GM18868 (cell line): ENCODE data around the gene BID.

Source experiments
- ATAC-seq: cut with Tn5 transposase; IDR thresholded peaks from one replicate; pipeline ENCODE4 v1.9.1; 2021; ENCODE audit warnings: mild to moderate bottlenecking, moderate library complexity; ENCODE audit not compliant: unreplicated experiment

The BID gene

GRCh38 chr22:17739196-17739975 is 34.9 kb downstream of the BID start:
- ATAC-seq = no peak

- ATAC-seq = no peak
Measured at GRCh38 chr22:17738386-17739128, 35.7 kb downstream of the BID start.

- no peak for ATAC-seq
Measured at GRCh38 chr22:17734187-17734586, 40.1 kb downstream of the BID start.

GRCh38 chr22:17733466-17733865 is 40.8 kb downstream of the BID start:
- ATAC-seq = no peak

- ATAC-seq = no peak
Measured at GRCh38 chr22:17732251-17732854, 41.9 kb downstream of the BID start.

- ATAC-seq = no peak
Measured at GRCh38 chr22:17729561-17729960, 44.7 kb downstream of the BID start.

GRCh38 chr22:17728786-17729185 is 45.5 kb downstream of the BID start:
- no peak for ATAC-seq

- no peak for ATAC-seq
Measured at GRCh38 chr22:17726928-17727897, 47.1 kb downstream of the BID start.

- no peak for ATAC-seq
Measured at GRCh38 chr22:17726006-17726927, 48.0 kb downstream of the BID start.

- ATAC-seq = no peak
Measured at GRCh38 chr22:17725500-17725796, 48.8 kb downstream of the BID start.

GRCh38 chr22:17724678-17725499 is 49.4 kb downstream of the BID start:
- no peak for ATAC-seq

GRCh38 chr22:17724241-17724640 is 50.0 kb downstream of the BID start:
- no peak for ATAC-seq

- no peak for ATAC-seq
Measured at GRCh38 chr22:17719911-17720310, 54.4 kb downstream of the BID start.

- ATAC-seq = no peak
Measured at GRCh38 chr22:17717708-17718107, 56.6 kb downstream of the BID start.

- no peak for ATAC-seq
Measured at GRCh38 chr22:17716529-17716928, 57.7 kb downstream of the BID start.

GRCh38 chr22:17712441-17712840 is 61.8 kb downstream of the BID start:
- no peak for ATAC-seq

- ATAC-seq = no peak
Measured at GRCh38 chr22:17710023-17710422, 64.2 kb downstream of the BID start.

- no peak for ATAC-seq
Measured at GRCh38 chr22:17707526-17707925, 66.7 kb downstream of the BID start.

- ATAC-seq = no peak
Measured at GRCh38 chr22:17706947-17707346, 67.3 kb downstream of the BID start.
